GM23338 (cell line): ENCODE data around the gene LRRC27. TPM values are rescaled to one million over a fixed set of nuclear protein-coding genes. Genes with fewer than 3 reads are reported as not detected.

Experiments
- ATAC-seq: fragments of 200-7000 bp; cut with Tn5 transposase; 3 replicates; pipeline ENCODE4 v1.9.1; 2020
- DNase-seq: peaks from one replicate; pipeline ENCODE4 v3.0.0-alpha.2; 2015; ENCODE audit warnings: low spot score
- H2AFZ ChIP-seq: fragments of 200-600 bp; sonication (generic); 2 replicates; pipeline ENCODE4 v1.8.0; 2016; ENCODE audit warnings: antibody characterized with exemption, mild to moderate bottlenecking, moderate library complexity
- H3F3A ChIP-seq: fragments of 200-600 bp; sonication (generic); replicated peaks from 2 replicates; pipeline ENCODE4 v1.8.0; 2017; ENCODE audit warnings: antibody characterized with exemption, mixed run types, low read depth
- H3K27ac ChIP-seq: fragments of 200-600 bp; sonication (generic); 2 replicates; pipeline ENCODE4 v1.6.1; 2016; ENCODE audit warnings: low read depth
- H3K27me3 ChIP-seq: fragments of 200-600 bp; sonication (generic); 2 replicates; pipeline ENCODE4 v1.8.0; 2016; ENCODE audit warnings: mild to moderate bottlenecking, mixed run types, moderate library complexity; ENCODE audit not compliant: insufficient read depth
- H3K36me3 ChIP-seq: fragments of 200-600 bp; sonication (generic); 2 replicates; pipeline ENCODE4 v1.8.0; 2016; ENCODE audit warnings: mild to moderate bottlenecking; ENCODE audit not compliant: insufficient read depth
- H3K4me1 ChIP-seq: fragments of 200-600 bp; sonication (generic); 2 replicates; pipeline ENCODE4 v1.8.0; 2016; ENCODE audit warnings: mild to moderate bottlenecking, moderate library complexity; ENCODE audit not compliant: insufficient read depth
- H3K4me2 ChIP-seq: fragments of 200-600 bp; sonication (generic); 2 replicates; pipeline ENCODE4 v1.7.1; 2017; ENCODE audit warnings: mixed run types
- H3K4me3 ChIP-seq: fragments of 200-600 bp; sonication (generic); 2 replicates; pipeline ENCODE4 v1.6.1; 2016; ENCODE audit warnings: mixed run types
- H3K79me2 ChIP-seq: fragments of 200-600 bp; sonication (generic); replicated peaks from 2 replicates; pipeline ENCODE4 v1.8.0; 2017; ENCODE audit warnings: mild to moderate bottlenecking; ENCODE audit not compliant: insufficient read depth
- H3K9me2 ChIP-seq: fragments of 200-600 bp; sonication (generic); 2 replicates; pipeline ENCODE4 v1.8.0; 2017; ENCODE audit not compliant: insufficient read depth
- H4K20me1 ChIP-seq: fragments of 200-600 bp; sonication (generic); replicated peaks from 2 replicates; pipeline ENCODE4 v1.8.0; 2017; ENCODE audit warnings: mild to moderate bottlenecking; ENCODE audit not compliant: insufficient read depth
- H3K27ac Mint-ChIP-seq: 2 replicates; pipeline ENCODE4 v1.8.0; 2020; ENCODE audit warnings: inconsistent platforms, mild to moderate bottlenecking, moderate library complexity, mixed read lengths
- H3K27me3 Mint-ChIP-seq: 3 replicates; pipeline ENCODE4 v1.8.0; 2022; ENCODE audit warnings: low read depth, mild to moderate bottlenecking, moderate library complexity, mixed read lengths, inconsistent platforms; ENCODE audit not compliant: insufficient read depth, poor library complexity
- H3K36me3 Mint-ChIP-seq: 3 replicates; pipeline ENCODE4 v1.8.0; 2021; ENCODE audit warnings: low read depth, mild to moderate bottlenecking, inconsistent platforms, moderate library complexity, mixed read lengths
- H3K4me1 Mint-ChIP-seq: 3 replicates; pipeline ENCODE4 v1.8.0; 2020; ENCODE audit warnings: mild to moderate bottlenecking, inconsistent platforms, mixed read lengths
- H3K4me3 Mint-ChIP-seq: 3 replicates; pipeline ENCODE4 v1.8.0; 2021; ENCODE audit warnings: moderate library complexity, mild to moderate bottlenecking, inconsistent platforms, mixed read lengths
- H3K9me3 Mint-ChIP-seq: 3 replicates; pipeline ENCODE4 v1.8.0; 2020; ENCODE audit warnings: moderate library complexity, mild to moderate bottlenecking, inconsistent platforms, mixed read lengths
- CREB1 ChIP-seq: fragments of 250-450 bp; sonication (Bioruptor Pico); IDR thresholded peaks from 2 replicates; pipeline ENCODE4 v1.5.0; 2020; ENCODE audit warnings: low read depth, mild to moderate bottlenecking, moderate library complexity
- EZH2 ChIP-seq: fragments of 200-600 bp; sonication (generic); IDR thresholded peaks from one replicate; pipeline ENCODE4 v1.8.0; 2017; ENCODE audit warnings: antibody characterized with exemption, mild to moderate bottlenecking, low read depth; ENCODE audit not compliant: unreplicated experiment
- EZH2phosphoT487 ChIP-seq: fragments of 200-600 bp; sonication (generic); IDR thresholded peaks from one replicate; pipeline ENCODE4 v1.8.1; 2018; ENCODE audit warnings: antibody characterized with exemption; ENCODE audit not compliant: unreplicated experiment
- JUNB ChIP-seq: IDR thresholded peaks from one replicate; pipeline ENCODE4 v1.6.1; 2016; ENCODE audit warnings: antibody characterized with exemption; ENCODE audit not compliant: unreplicated experiment
- NANOG ChIP-seq: IDR thresholded peaks from 2 replicates; pipeline ENCODE4 v1.6.1; 2016; ENCODE audit warnings: antibody characterized with exemption, borderline replicate concordance
- REST ChIP-seq: IDR thresholded peaks from one replicate; pipeline ENCODE4 v1.6.1; 2018; ENCODE audit warnings: antibody characterized with exemption; ENCODE audit not compliant: unreplicated experiment
- STAT1 ChIP-seq: IDR thresholded peaks from one replicate; pipeline ENCODE4 v1.6.1; 2016; ENCODE audit warnings: antibody characterized with exemption; ENCODE audit not compliant: unreplicated experiment
- ZNF114 ChIP-seq: fragments of 250-450 bp; sonication (Bioruptor Pico); IDR thresholded peaks from 2 replicates; pipeline ENCODE4 v1.5.0; 2020; ENCODE audit warnings: mild to moderate bottlenecking, moderate library complexity
- ZNF331 ChIP-seq: fragments of 250-450 bp; sonication (Bioruptor Pico); IDR thresholded peaks from 2 replicates; pipeline ENCODE4 v1.5.0; 2020; ENCODE audit warnings: low read depth, mild to moderate bottlenecking, moderate library complexity
- ZNF462 ChIP-seq: fragments of 250-450 bp; sonication (Bioruptor Pico); IDR thresholded peaks from 2 replicates; pipeline ENCODE4 v1.5.0; 2020; ENCODE audit warnings: mild to moderate bottlenecking, moderate library complexity
- polyA plus RNA-seq: library from polyadenylated mRNA; unstranded; fragments of >200 nt; fragmentation: Nextera tagmentation; extraction: Ambion mirVana; gene quantifications from 2 replicates; pipeline ENCODE4 v1.2.1, GENCODE V29; 2016
- total RNA-seq: library from RNA; depleted of rRNA; stranded (reverse); fragments of >200 nt; shearing (Covaris generic); gene quantifications from 2 replicates; pipeline ENCODE4 v1.2.3, GENCODE V29; 2014
- TF ChIP-seq, protein P1 (sequence below): IDR thresholded peaks from 2 replicates; pipeline ENCODE4 v1.6.1; 2016; ENCODE audit warnings: antibody characterized with exemption
- TF ChIP-seq, protein P2 (sequence below), 2 experiments: fragments of 200-600 bp in 1 of 2; sonication (generic) in 1 of 2; conservative IDR thresholded peaks; 2 replicates each; pipeline versions ENCODE4 v1.5.1 to v1.6.1; 2016 to 2017; ENCODE audit warnings: antibody characterized with exemption in 2 of 2, low read depth in 2 of 2, mild to moderate bottlenecking in 2 of 2, moderate library complexity in 1 of 2

The LRRC27 gene
- total and polyA plus RNA-seq, 2 experiments from 2014 or later, result 2.9 to 3.5 TPM

- no peak for ATAC-seq
- Histone ChIP-seq H3K36me3 (no peaks in the 10 kb centered on the region), H3K27me3 (no peaks in the 10 kb centered on the region), H3F3A (no peaks in the 10 kb centered on the region), H3K27ac (no peak overlapping the region), H3K9me2 (no peaks in the 10 kb centered on the region), H2AFZ (no peak overlapping the region), H3K4me1 (no peaks in the 10 kb centered on the region), H3K4me2 (no peak overlapping the region), H3K4me3 (no peak overlapping the region), H3K79me2 (no peaks in the 10 kb centered on the region), H4K20me1 (no peaks in the 10 kb centered on the region)
- no peak for TF ChIP-seq EZH2phosphoT487
- no peak for TF ChIP-seq ZNF462 (CRISPR knock-in tag)
- TF ChIP-seq NANOG, result no peak
- TF ChIP-seq, protein P1, sequence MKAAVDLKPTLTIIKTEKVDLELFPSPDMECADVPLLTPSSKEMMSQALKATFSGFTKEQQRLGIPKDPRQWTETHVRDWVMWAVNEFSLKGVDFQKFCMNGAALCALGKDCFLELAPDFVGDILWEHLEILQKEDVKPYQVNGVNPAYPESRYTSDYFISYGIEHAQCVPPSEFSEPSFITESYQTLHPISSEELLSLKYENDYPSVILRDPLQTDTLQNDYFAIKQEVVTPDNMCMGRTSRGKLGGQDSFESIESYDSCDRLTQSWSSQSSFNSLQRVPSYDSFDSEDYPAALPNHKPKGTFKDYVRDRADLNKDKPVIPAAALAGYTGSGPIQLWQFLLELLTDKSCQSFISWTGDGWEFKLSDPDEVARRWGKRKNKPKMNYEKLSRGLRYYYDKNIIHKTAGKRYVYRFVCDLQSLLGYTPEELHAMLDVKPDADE, result no peak
- no peak for TF ChIP-seq ZNF114 (CRISPR knock-in tag)
- no peak for TF ChIP-seq REST
- TF ChIP-seq STAT1, result no peak
- TF ChIP-seq EZH2, result no peak
- TF ChIP-seq JUNB, result no peak
- TF ChIP-seq, protein P2, sequence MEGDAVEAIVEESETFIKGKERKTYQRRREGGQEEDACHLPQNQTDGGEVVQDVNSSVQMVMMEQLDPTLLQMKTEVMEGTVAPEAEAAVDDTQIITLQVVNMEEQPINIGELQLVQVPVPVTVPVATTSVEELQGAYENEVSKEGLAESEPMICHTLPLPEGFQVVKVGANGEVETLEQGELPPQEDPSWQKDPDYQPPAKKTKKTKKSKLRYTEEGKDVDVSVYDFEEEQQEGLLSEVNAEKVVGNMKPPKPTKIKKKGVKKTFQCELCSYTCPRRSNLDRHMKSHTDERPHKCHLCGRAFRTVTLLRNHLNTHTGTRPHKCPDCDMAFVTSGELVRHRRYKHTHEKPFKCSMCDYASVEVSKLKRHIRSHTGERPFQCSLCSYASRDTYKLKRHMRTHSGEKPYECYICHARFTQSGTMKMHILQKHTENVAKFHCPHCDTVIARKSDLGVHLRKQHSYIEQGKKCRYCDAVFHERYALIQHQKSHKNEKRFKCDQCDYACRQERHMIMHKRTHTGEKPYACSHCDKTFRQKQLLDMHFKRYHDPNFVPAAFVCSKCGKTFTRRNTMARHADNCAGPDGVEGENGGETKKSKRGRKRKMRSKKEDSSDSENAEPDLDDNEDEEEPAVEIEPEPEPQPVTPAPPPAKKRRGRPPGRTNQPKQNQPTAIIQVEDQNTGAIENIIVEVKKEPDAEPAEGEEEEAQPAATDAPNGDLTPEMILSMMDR (conservative IDR thresholded peaks at IDR 0.05; ENCODE audit: low read depth in 2 of 2), result no peak
- TF ChIP-seq ZNF331 (CRISPR knock-in tag), result no peak
- TF ChIP-seq CREB1 (CRISPR knock-in tag), result no peak
- Mint-ChIP-seq H3K27ac (no peak overlapping the region), H3K4me1 (peaks cover 29% of the 10 kb centered on the region), H3K9me3 (no peaks in the 10 kb centered on the region), H3K36me3 (no peaks in the 10 kb centered on the region), H3K4me3 (no peak overlapping the region), H3K27me3 (peaks cover 8% of the 10 kb centered on the region)
- no peak for DNase-seq
Measured at GRCh38 chr10:132370426-132371340, 38.7 kb downstream of the LRRC27 start.
